GM18909 (cell line): Measurements from ENCODE around the gene TIGD6.
"Not testable (repeated sequence)": the region's sequence is repeated elsewhere in the genome, so short reads cannot be mapped to it uniquely, and the experiment has no call there.

ENCODE experiments used
- ATAC-seq: cut with Tn5 transposase; IDR thresholded peaks from one replicate; pipeline ENCODE4 v1.9.1; 2021; ENCODE audit warnings: mild to moderate bottlenecking; ENCODE audit not compliant: unreplicated experiment, poor library complexity

Gene TIGD6

DNA sequence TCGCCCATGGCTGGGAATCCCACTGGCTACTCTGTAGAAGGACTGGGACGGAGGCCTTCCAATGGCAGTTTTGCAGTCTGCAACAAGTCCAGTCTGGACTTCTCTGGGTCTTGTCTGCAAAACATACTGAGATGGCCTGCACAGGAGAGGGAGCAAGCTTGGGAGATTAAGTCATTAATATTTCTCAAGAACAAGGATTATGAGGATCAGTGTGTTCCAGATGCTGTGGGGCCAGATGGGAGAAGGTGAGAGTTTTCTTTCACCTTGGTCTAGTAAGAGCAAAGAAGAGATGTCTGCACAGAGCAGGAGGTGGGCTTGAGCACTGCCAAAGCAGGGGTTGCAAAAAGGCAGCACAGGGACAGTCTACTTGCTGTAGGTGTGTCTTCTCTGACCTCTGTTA is 55.8 kb downstream of the TIGD6 start, which contains the start of gene PDE6A:
Gene PDE6A (minus strand): TSS at position 128 of the 400 bp plus-strand sequence. CDS start 120 bp downstream, at position 8.
- ATAC-seq, result no peak

DNA sequence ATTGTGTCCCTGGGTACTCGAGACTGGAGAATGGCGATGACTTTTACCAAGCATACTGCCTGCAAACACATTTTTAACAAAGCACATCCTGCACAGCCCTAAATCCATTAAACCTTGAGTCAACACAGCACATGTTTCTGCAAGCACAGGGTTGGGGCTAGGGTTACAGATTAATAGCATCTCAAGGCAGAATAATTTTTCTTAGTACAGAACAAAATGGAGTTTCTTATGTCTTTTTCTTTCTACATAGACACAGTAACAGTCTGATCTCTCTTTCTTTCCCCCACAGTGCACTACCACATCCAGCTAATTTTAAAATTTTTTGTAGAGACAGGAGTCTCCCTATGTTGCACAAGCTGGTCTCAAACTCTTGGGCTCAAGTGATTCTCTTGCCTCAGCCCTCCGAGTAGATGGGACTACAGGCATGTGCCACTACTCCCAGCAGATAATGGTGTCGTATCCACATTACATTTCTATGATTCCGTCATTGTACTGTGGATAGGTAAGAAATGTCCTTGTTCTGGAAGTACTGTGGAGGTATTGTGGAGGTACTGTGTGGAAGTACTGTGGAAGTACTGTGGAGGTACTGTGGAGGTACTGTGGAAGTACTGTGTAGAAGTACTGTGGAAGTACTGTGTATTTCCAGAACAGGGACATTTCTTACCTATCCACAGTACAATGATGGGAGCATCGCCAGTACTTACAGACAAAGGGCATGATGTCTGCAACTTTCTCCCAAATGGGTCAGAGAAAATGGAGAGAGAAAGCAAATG is 57.1 kb downstream of the TIGD6 start:
- ATAC-seq, result not testable (repeated sequence)
